ENCODE measurements around the gene ANKRD12.

ANKRD12 gene

GRCh38 chr18:9096007-9096371 is 40.6 kb upstream of the ANKRD12 start:
- Histone ChIP-seq H3K9me3 (ENCODE audit: control insufficient read depth, low read length) (no peaks in the 10 kb centered on the region), H3K4me3 (ENCODE audit: low read depth, low read length) (no peak overlapping the region), H3K9ac (no peak overlapping the region), H3K4me1 (no peaks in the 10 kb centered on the region), H3K27ac (no peak overlapping the region), H3K4me2 (ENCODE audit: low read length) (no peak overlapping the region), H3K79me2 (no peaks in the 10 kb centered on the region), H3K27me3 (ENCODE audit: control insufficient read depth, insufficient read depth, low read length) (no peaks in the 10 kb centered on the region), H2AFZ (no peak overlapping the region), H3K36me3 (ENCODE audit: control insufficient read depth, insufficient read depth, low read length) (no peaks in the 10 kb centered on the region)
- TF ChIP-seq CTCF (IDR thresholded peaks at IDR 0.05), result no peak

- Histone ChIP-seq H3K79me2 (no peaks in the 10 kb centered on the region), H3K4me3 (ENCODE audit: low read depth, low read length) (no peak overlapping the region), H3K27ac (no peak overlapping the region), H3K9ac (no peak overlapping the region), H3K4me2 (ENCODE audit: low read length) (no peak overlapping the region), H3K27me3 (ENCODE audit: control insufficient read depth, insufficient read depth, low read length) (no peaks in the 10 kb centered on the region), H2AFZ (no peak overlapping the region), H3K36me3 (ENCODE audit: control insufficient read depth, insufficient read depth, low read length) (no peaks in the 10 kb centered on the region), H3K9me3 (ENCODE audit: control insufficient read depth, low read length) (no peaks in the 10 kb centered on the region), H3K4me1 (no peaks in the 10 kb centered on the region)
- no peak for TF ChIP-seq CTCF (IDR thresholded peaks at IDR 0.05)
These were observed 39.9 kb upstream of the ANKRD12 start for GRCh38 chr18:9096685-9097084.

GRCh38 chr18:9097349-9097748 is 39.2 kb upstream of the ANKRD12 start:
- no peak overlapping the region for H3K9ac ChIP-seq
- H3K9me3 ChIP-seq (ENCODE audit: control insufficient read depth, low read length), result no peaks in the 10 kb centered on the region
- H2AFZ ChIP-seq, result no peak overlapping the region
- no peaks in the 10 kb centered on the region for H3K4me1 ChIP-seq
- H3K79me2 ChIP-seq, result no peaks in the 10 kb centered on the region
- no peak overlapping the region for H3K4me3 ChIP-seq (ENCODE audit: low read depth, low read length)
- no peak overlapping the region for H3K27ac ChIP-seq
- no peaks in the 10 kb centered on the region for H3K36me3 ChIP-seq (ENCODE audit: control insufficient read depth, insufficient read depth, low read length)
- no peak overlapping the region for H3K4me2 ChIP-seq (ENCODE audit: low read length)
- no peaks in the 10 kb centered on the region for H3K27me3 ChIP-seq (ENCODE audit: control insufficient read depth, insufficient read depth, low read length)
- no peak for TF ChIP-seq CTCF (IDR thresholded peaks at IDR 0.05)

- H3K27ac ChIP-seq, result no peak overlapping the region
- H3K4me2 ChIP-seq (ENCODE audit: low read length), result no peak overlapping the region
- H3K4me1 ChIP-seq, result peaks cover 22% of the 10 kb centered on the region
- no peaks in the 10 kb centered on the region for H3K36me3 ChIP-seq (ENCODE audit: control insufficient read depth, insufficient read depth, low read length)
- H3K4me3 ChIP-seq (ENCODE audit: low read depth, low read length), result no peak overlapping the region
- no peaks in the 10 kb centered on the region for H3K9me3 ChIP-seq (ENCODE audit: control insufficient read depth, low read length)
- no peak overlapping the region for H3K9ac ChIP-seq
- no peak overlapping the region for H2AFZ ChIP-seq
- peaks cover 13% of the 10 kb centered on the region for H3K79me2 ChIP-seq
- H3K27me3 ChIP-seq (ENCODE audit: control insufficient read depth, insufficient read depth, low read length), result no peaks in the 10 kb centered on the region
- TF ChIP-seq CTCF (IDR thresholded peaks at IDR 0.05), result no peak
These were observed 35.8 kb upstream of the ANKRD12 start for GRCh38 chr18:9100796-9101195.

GRCh38 chr18:9101730-9102507 is 34.7 kb upstream of the ANKRD12 start:
- no peaks in the 10 kb centered on the region for H3K27me3 ChIP-seq (ENCODE audit: control insufficient read depth, insufficient read depth, low read length)
- peaks cover 26% of the 10 kb centered on the region for H3K4me1 ChIP-seq
- peak overlapping the region; percentile 80 for H3K4me2 ChIP-seq (ENCODE audit: low read length)
- peak overlapping the region; percentile 90 for H3K27ac ChIP-seq
- peak overlapping the region; percentile 93 for H3K4me3 ChIP-seq (ENCODE audit: low read depth, low read length)
- TF ChIP-seq CTCF (IDR thresholded peaks at IDR 0.05), result no peak
- H3K9ac ChIP-seq, result no peak overlapping the region
- H3K79me2 ChIP-seq, result peaks cover 25% of the 10 kb centered on the region
- H2AFZ ChIP-seq, result peak overlapping the region; percentile 89
- H3K36me3 ChIP-seq (ENCODE audit: control insufficient read depth, insufficient read depth, low read length), result no peaks in the 10 kb centered on the region
- no peaks in the 10 kb centered on the region for H3K9me3 ChIP-seq (ENCODE audit: control insufficient read depth, low read length)

Measured in parathyroid adenoma (tissue), 2 donors.